Type B pancreatic cell (in vitro differentiated cells): Measurements from ENCODE around the gene SPRING1. TPM values are rescaled to one million over a fixed set of nuclear protein-coding genes. Genes with fewer than 3 reads are reported as not detected.

Experiments used
- DNase-seq: peaks from one replicate; pipeline ENCODE4 v3.0.0; 2021; ENCODE audit warnings: mixed read lengths; ENCODE audit not compliant: unreplicated experiment; ENCODE audit errors: extremely low spot score
- H3K27ac Mint-ChIP-seq: 2 replicates; pipeline ENCODE4 v1.8.0; 2021; ENCODE audit warnings: mild to moderate bottlenecking, mixed read lengths
- H3K27me3 Mint-ChIP-seq: 2 replicates; pipeline ENCODE4 v1.8.0; 2021; ENCODE audit warnings: mixed read lengths
- H3K36me3 Mint-ChIP-seq: 2 replicates; pipeline ENCODE4 v1.8.0; 2021; ENCODE audit warnings: mixed read lengths
- H3K4me1 Mint-ChIP-seq: one replicate; pipeline ENCODE4 v1.8.0; 2021; ENCODE audit warnings: mixed read lengths; ENCODE audit not compliant: unreplicated experiment
- H3K4me3 Mint-ChIP-seq: 2 replicates; pipeline ENCODE4 v1.8.0; 2021; ENCODE audit warnings: mild to moderate bottlenecking, mixed read lengths
- H3K9me3 Mint-ChIP-seq: 2 replicates; pipeline ENCODE4 v1.8.0; 2021; ENCODE audit warnings: mixed read lengths
- total RNA-seq: library from RNA; stranded (reverse); gene quantifications from 2 replicates; pipeline ENCODE4 v1.2.1, GENCODE V29; 2021; ENCODE audit warnings: low replicate concordance
- TF ChIP-seq, protein P1 (sequence below): fragments of 200-600 bp; sonication (generic); conservative IDR thresholded peaks from 2 replicates; pipeline ENCODE4 v1.5.0; 2021; ENCODE audit warnings: antibody characterized with exemption, mild to moderate bottlenecking

The SPRING1 gene
- total RNA-seq, 1 donor from 2014 or later: 48.6 TPM

DNA sequence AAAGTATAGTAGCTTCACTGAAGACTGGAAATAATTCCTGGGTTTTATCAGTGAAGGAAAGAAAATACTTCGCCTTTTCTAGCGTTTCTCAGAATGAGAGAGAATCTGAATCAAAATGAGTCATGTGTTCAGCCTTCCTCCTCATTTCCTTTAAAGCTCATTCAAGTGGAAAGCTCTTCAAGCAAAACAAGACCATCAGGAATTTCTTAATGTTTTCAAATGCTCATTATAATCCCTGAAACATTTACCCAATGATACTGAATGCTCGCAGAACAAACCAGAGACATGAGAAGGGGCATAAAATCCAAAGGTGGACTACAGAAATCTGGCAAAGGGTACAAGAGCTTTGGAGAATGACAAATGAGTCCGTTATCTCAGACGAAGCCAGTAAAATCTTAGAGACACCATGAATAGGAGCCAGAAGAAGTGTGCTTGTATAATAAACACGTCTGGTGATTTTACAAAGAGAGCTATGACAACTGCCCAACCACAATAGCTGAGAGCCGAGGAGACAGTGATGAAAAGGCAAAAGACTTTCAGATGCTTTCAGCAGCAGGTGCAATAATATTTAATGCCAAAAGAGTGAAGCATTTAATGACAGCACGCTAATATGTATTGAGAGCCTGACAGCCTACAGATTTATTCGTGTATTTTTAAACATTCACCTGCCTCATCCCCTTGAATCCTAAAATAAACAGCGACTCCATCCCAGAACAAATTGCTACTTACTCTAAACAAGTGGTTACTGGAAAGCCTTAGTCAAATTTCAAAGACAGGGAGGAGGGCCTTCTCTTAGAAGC, 19.0 kb downstream of the SPRING1 start:
- Mint-ChIP-seq H3K4me1 (peaks cover 31% of the 10 kb centered on the region), H3K4me3 (no peak overlapping the region), H3K27ac (peak overlapping the region; percentile 10), H3K36me3 (peaks cover 28% of the 10 kb centered on the region), H3K27me3 (no peaks in the 10 kb centered on the region), H3K9me3 (no peaks in the 10 kb centered on the region)
- DNase-seq: no peak
- TF ChIP-seq, protein P1, sequence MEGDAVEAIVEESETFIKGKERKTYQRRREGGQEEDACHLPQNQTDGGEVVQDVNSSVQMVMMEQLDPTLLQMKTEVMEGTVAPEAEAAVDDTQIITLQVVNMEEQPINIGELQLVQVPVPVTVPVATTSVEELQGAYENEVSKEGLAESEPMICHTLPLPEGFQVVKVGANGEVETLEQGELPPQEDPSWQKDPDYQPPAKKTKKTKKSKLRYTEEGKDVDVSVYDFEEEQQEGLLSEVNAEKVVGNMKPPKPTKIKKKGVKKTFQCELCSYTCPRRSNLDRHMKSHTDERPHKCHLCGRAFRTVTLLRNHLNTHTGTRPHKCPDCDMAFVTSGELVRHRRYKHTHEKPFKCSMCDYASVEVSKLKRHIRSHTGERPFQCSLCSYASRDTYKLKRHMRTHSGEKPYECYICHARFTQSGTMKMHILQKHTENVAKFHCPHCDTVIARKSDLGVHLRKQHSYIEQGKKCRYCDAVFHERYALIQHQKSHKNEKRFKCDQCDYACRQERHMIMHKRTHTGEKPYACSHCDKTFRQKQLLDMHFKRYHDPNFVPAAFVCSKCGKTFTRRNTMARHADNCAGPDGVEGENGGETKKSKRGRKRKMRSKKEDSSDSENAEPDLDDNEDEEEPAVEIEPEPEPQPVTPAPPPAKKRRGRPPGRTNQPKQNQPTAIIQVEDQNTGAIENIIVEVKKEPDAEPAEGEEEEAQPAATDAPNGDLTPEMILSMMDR: no peak

DNA sequence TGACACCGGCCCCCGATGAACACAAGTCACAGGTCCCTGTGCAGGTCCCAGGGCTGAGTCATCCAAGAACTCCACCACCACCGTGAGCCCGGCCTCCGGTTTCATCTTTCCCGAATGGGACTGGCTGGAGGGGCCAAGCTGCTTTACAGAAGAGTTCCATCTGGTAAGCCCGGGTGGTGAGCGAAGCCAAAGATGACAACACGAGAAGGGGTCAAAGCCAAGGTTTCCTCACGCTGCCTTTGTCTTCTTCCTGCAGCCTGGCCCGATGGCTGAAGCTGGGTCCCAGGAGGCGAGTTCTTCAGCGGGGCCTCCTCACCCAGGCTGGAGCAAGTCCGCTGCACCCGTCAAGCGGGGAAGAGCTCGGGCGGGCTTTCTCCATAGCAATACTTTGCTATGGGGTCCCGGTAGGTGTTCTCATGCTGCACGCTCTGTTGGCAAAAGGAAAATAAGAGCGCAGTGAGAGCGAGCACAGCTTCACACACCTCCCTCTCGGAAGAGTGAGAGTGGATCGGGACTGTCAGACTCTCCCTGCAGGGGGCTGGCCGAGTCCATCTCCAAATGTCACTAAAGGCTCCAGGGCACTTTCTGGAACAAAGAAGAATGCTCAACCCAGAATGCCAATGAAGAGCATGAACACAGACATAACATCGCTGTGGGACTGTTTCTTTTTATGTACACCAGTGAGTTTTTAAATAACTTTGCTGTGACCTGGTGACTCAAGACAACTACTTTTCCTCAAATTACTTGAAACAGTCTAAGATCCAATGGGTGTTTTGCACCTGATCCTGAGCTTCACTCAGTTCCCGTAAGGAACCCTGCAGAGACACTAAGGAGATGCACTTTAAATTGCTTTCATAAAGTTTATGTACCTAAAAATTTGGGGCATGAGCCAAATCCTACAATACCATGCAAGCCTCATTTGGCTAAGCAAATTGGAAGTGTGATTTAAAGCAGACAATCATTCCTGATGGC, 20.1 kb downstream of the SPRING1 start:
- no peak for DNase-seq
- TF ChIP-seq, protein P1: no peak
- H3K36me3 Mint-ChIP-seq: peaks cover 25% of the 10 kb centered on the region
- H3K27me3 Mint-ChIP-seq: no peaks in the 10 kb centered on the region
- H3K4me3 Mint-ChIP-seq: no peak overlapping the region
- no peaks in the 10 kb centered on the region for H3K9me3 Mint-ChIP-seq
- peaks cover 42% of the 10 kb centered on the region for H3K4me1 Mint-ChIP-seq
- H3K27ac Mint-ChIP-seq: no peak overlapping the region

DNA sequence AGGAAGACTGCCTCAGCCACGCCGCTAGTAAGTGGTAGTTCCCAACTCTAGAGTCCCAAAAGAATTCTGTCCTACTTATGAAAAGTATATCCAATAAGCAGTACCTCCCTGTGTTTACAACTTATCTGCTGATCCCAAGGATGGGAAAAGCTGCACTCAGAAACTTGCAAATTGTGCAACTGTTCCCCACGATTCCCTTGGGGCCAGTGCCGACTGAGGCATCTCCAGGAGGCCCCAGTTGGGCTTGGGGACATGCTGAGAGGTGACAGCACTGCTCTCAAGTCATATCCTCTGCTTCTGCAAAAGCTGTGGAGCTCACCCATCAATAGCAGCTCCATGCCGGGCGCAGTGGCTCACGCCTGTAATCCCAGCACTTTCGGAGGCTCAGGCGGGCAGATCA, 23.7 kb downstream of the SPRING1 start:
- peaks cover 17% of the 10 kb centered on the region for H3K27me3 Mint-ChIP-seq
- peaks cover 59% of the 10 kb centered on the region for H3K4me1 Mint-ChIP-seq
- H3K9me3 Mint-ChIP-seq: no peaks in the 10 kb centered on the region

DNA sequence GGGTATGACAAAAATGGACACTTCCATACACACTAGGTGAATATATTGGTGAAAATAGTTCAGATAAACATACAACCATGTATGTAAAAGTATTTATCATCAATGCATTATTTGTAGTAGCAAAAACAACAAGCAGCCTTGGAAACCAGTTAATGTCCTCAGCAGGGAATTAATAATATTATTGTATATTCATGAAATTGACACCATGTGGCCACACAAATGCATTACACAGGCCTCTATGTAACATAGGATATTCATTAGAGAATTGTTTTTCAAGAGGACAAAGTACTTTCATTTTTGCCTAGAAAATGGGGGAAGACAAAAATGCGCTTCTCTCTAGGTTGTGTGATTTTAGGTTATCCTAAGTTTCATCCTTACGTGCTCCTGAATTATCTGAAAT, 24.3 kb downstream of the SPRING1 start:
- Mint-ChIP-seq H3K9me3 (no peaks in the 10 kb centered on the region), H3K4me1 (peaks cover 59% of the 10 kb centered on the region), H3K4me3 (no peak overlapping the region), H3K27me3 (peaks cover 24% of the 10 kb centered on the region), H3K36me3 (peaks cover 17% of the 10 kb centered on the region), H3K27ac (peak overlapping the region; percentile 44)
- TF ChIP-seq, protein P1: peak; percentile 54
- no peak for DNase-seq

More for the DNA sequence above, 23.7 kb downstream of the SPRING1 start:
- Mint-ChIP-seq H3K4me3 (no peak overlapping the region), H3K27ac (no peak overlapping the region), H3K36me3 (peaks cover 17% of the 10 kb centered on the region)
- no peak for DNase-seq
- TF ChIP-seq, protein P1: no peak

DNA sequence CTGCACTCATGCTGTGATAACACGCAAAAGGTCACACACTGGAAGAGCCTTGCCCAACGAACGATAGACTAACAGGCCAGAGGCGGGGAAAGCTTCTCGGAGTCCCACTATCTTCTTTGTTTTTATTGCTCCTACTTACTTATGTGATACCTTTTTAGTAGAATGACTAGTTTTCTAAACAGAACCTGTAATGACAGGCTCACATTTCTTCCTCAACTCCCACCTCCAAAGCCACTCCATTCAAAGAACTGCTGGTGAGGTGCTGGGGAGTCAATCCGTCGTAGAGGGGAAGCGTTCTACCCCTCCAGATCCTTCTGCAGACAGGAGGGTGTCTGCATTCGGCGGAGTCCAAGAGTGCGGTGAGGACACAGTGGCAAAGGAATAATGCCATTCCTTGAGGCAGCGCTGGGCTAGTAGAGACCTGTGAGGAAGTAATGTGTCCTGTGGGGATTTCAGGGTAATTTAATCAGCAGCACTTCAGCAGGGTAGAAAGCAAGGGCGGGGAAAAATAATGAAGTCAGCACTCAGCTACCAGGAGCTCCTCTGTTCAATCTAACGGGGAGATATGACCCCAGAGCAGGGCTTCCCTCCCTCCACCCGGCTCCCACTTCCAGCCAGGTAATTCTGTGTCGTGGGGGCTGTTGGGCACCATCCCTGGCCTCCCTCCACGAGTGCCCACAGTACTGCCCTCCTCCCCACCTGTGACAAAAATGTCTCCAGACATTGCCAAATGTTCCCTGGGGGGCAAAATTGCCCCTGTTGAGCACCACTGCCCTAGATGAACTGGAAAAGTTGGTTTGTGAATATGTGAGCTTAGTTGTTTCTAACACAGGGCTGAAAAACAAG, 25.2 kb downstream of the SPRING1 start:
- peaks cover 26% of the 10 kb centered on the region for H3K27me3 Mint-ChIP-seq
- H3K9me3 Mint-ChIP-seq: no peaks in the 10 kb centered on the region
- no peak for DNase-seq
- peaks cover 17% of the 10 kb centered on the region for H3K36me3 Mint-ChIP-seq
- peak overlapping the region; percentile 44 for H3K27ac Mint-ChIP-seq
- H3K4me1 Mint-ChIP-seq: peaks cover 57% of the 10 kb centered on the region
- peak overlapping the region; percentile 15 for H3K4me3 Mint-ChIP-seq
- TF ChIP-seq, protein P1: no peak
